ENCODE measurements around the gene PDE12.

The PDE12 gene

GRCh38 chr3:57555738-57556458, at the start of gene PDE12:
Gene PDE12 (plus strand): TSS chr3:57556274. CDS start chr3:57556380, 106 bp downstream.
- in situ Hi-C loops (cut with MboI; ENCODE audit: low pct_unique_long_range_greater_than_20kb, low sequenced_read_pairs, unreplicated experiment): loop anchor here (25.0 kb wide), 1 partner anchor 369 kb away; the partner anchor contains the start of gene HESX1
- TF ChIP-seq CTCF (IDR thresholded peaks at IDR 0.05; ENCODE audit: extremely low read depth, insufficient read depth, missing control alignments): no peak
- peak; percentile 85 for DNase-seq (ENCODE audit: low spot score)

- DNase-seq (ENCODE audit: low spot score): no peak
- TF ChIP-seq CTCF (IDR thresholded peaks at IDR 0.05; ENCODE audit: extremely low read depth, insufficient read depth, missing control alignments): no peak
- in situ Hi-C loops (cut with MboI; ENCODE audit: low pct_unique_long_range_greater_than_20kb, low sequenced_read_pairs, unreplicated experiment): no loop called here
These were observed 43.9 kb upstream of the PDE12 start for GRCh38 chr3:57512166-57512565.

GRCh38 chr3:57518276-57518915, 37.7 kb upstream of the PDE12 start:
- TF ChIP-seq CTCF (IDR thresholded peaks at IDR 0.05; ENCODE audit: extremely low read depth, insufficient read depth, missing control alignments): no peak
- in situ Hi-C loops (cut with MboI; ENCODE audit: low pct_unique_long_range_greater_than_20kb, low sequenced_read_pairs, unreplicated experiment): no loop called here
- no peak for DNase-seq (ENCODE audit: low spot score)

GRCh38 chr3:57530071-57530608, 25.9 kb upstream of the PDE12 start:
- in situ Hi-C loops (cut with MboI; ENCODE audit: low pct_unique_long_range_greater_than_20kb, low sequenced_read_pairs, unreplicated experiment): no loop called here
- TF ChIP-seq CTCF (IDR thresholded peaks at IDR 0.05; ENCODE audit: extremely low read depth, insufficient read depth, missing control alignments): no peak
- DNase-seq (ENCODE audit: low spot score): no peak

GRCh38 chr3:57538465-57538864, 17.6 kb upstream of the PDE12 start:
- in situ Hi-C loops (cut with MboI; ENCODE audit: low pct_unique_long_range_greater_than_20kb, low sequenced_read_pairs, unreplicated experiment): no loop called here
- no peak for DNase-seq (ENCODE audit: low spot score)
- TF ChIP-seq CTCF (IDR thresholded peaks at IDR 0.05; ENCODE audit: extremely low read depth, insufficient read depth, missing control alignments): no peak

- in situ Hi-C loops (cut with MboI; ENCODE audit: low pct_unique_long_range_greater_than_20kb, low sequenced_read_pairs, unreplicated experiment): no loop called here
- no peak for TF ChIP-seq CTCF (IDR thresholded peaks at IDR 0.05; ENCODE audit: extremely low read depth, insufficient read depth, missing control alignments)
- no peak for DNase-seq (ENCODE audit: low spot score)
These were observed 11.6 kb upstream of the PDE12 start, which contains the start of gene DNAH12 for GRCh38 chr3:57544181-57545125. Gene DNAH12 (minus strand): TSS chr3:57544344. CDS start chr3:57542870, 1,474 bp downstream.
